Keratinocyte (primary cell): ENCODE data around the gene CDH16.

ENCODE experiments used
- CTCF ChIP-seq, 3 experiments: IDR thresholded peaks in 1 of 3; conservative IDR thresholded peaks in 1 of 3; optimal IDR thresholded peaks in 1 of 3; 2 replicates in 2 of 3; 3 replicates in 1 of 3; pipeline versions ENCODE3 to v1.5.1; 2011; ENCODE audit warnings: low read length in 3 of 3, mild to moderate bottlenecking in 3 of 3, moderate library complexity in 2 of 3, control low read depth in 1 of 3, inconsistent platforms in 1 of 3; ENCODE audit not compliant: insufficient read depth in 2 of 3; ENCODE audit errors: extremely low read depth in 1 of 3
- EZH2 ChIP-seq: IDR thresholded peaks from one replicate; pipeline ENCODE4 v1.6.1; 2012; ENCODE audit warnings: inconsistent platforms, mild to moderate bottlenecking, low read length, moderate library complexity

GRCh38 chr16:66881560-66881959 lies 37.1 kb downstream of the CDH16 start:
- TF ChIP-seq EZH2, result no peak
- TF ChIP-seq CTCF (optimal IDR thresholded peaks at IDR 0.05 in 1 of 3, IDR thresholded peaks at IDR 0.05 in 1 of 3, conservative IDR thresholded peaks at IDR 0.05 in 1 of 3; ENCODE audit: extremely low read depth in 1 of 3, insufficient read depth in 2 of 3, low read length in 3 of 3), result no peak
